ENCODE results near the gene CLEC16A.

DNA sequence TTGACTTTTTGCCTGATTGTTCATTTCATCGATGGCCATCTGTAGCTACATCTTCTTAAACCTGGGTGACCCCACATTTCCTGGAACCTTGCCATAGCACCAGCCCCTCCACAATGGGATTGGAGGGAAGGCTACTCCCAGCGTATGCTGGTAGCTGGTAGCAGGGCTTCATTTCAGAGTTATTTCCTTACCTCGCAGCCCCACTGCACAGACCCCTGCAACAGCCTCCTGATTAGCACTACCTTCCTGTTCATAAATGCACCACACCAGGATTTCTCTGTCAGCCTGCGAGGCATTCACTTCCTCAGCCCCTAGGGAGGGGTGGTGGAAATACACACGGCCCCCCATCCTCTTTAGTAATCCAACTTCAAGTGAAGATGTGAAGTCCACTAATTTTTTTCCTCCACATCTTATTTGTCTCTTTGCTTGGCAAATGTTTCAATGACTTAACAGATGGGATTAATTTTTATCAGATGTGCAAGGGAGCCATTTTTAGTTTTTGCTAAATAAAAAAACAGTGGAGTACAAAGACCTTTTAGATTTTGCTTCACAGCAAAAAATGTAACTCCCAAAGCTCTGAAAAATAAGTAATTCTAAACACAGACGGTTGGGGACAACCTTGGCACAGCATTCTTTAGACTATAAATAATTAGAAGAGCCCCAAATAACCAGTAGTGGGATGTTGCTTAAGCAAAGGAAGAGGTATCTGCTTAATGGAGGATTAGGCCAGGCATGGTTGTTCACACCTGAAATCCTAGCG lies 76.6 kb downstream of the CLEC16A start:
- TF ChIP-seq, protein P1, sequence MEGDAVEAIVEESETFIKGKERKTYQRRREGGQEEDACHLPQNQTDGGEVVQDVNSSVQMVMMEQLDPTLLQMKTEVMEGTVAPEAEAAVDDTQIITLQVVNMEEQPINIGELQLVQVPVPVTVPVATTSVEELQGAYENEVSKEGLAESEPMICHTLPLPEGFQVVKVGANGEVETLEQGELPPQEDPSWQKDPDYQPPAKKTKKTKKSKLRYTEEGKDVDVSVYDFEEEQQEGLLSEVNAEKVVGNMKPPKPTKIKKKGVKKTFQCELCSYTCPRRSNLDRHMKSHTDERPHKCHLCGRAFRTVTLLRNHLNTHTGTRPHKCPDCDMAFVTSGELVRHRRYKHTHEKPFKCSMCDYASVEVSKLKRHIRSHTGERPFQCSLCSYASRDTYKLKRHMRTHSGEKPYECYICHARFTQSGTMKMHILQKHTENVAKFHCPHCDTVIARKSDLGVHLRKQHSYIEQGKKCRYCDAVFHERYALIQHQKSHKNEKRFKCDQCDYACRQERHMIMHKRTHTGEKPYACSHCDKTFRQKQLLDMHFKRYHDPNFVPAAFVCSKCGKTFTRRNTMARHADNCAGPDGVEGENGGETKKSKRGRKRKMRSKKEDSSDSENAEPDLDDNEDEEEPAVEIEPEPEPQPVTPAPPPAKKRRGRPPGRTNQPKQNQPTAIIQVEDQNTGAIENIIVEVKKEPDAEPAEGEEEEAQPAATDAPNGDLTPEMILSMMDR (IDR thresholded peaks at IDR 0.05; ENCODE audit: insufficient read depth, low read length): no peak
- TF ChIP-seq GABPA (IDR thresholded peaks at IDR 0.05; ENCODE audit: low read depth) (no peak), POLR2AphosphoS5 (IDR thresholded peaks at IDR 0.05; ENCODE audit: low read depth) (no peak), SPI1 (IDR thresholded peaks at IDR 0.05; ENCODE audit: borderline replicate concordance, low read depth) (no peak)
- TF ChIP-seq, protein P2, sequence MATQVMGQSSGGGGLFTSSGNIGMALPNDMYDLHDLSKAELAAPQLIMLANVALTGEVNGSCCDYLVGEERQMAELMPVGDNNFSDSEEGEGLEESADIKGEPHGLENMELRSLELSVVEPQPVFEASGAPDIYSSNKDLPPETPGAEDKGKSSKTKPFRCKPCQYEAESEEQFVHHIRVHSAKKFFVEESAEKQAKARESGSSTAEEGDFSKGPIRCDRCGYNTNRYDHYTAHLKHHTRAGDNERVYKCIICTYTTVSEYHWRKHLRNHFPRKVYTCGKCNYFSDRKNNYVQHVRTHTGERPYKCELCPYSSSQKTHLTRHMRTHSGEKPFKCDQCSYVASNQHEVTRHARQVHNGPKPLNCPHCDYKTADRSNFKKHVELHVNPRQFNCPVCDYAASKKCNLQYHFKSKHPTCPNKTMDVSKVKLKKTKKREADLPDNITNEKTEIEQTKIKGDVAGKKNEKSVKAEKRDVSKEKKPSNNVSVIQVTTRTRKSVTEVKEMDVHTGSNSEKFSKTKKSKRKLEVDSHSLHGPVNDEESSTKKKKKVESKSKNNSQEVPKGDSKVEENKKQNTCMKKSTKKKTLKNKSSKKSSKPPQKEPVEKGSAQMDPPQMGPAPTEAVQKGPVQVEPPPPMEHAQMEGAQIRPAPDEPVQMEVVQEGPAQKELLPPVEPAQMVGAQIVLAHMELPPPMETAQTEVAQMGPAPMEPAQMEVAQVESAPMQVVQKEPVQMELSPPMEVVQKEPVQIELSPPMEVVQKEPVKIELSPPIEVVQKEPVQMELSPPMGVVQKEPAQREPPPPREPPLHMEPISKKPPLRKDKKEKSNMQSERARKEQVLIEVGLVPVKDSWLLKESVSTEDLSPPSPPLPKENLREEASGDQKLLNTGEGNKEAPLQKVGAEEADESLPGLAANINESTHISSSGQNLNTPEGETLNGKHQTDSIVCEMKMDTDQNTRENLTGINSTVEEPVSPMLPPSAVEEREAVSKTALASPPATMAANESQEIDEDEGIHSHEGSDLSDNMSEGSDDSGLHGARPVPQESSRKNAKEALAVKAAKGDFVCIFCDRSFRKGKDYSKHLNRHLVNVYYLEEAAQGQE (IDR thresholded peaks at IDR 0.05; ENCODE audit: insufficient replicate concordance, low read depth): no peak

Data from HL-60 (cell line).